ENCODE results near the gene RAP1GAP. TPM values are rescaled to one million over a fixed set of nuclear protein-coding genes. Genes with fewer than 3 reads are reported as not detected.

Gene RAP1GAP
- total RNA-seq, 3 donors from 2014 or later, result 0.32 to 7.2 (median 6.0) TPM

- H3K4me3 ChIP-seq, result no peak overlapping the region
- no peaks in the 10 kb centered on the region for H3K9me3 ChIP-seq
- peaks cover 10% of the 10 kb centered on the region for H3K36me3 ChIP-seq
- no peak for DNase-seq (ENCODE audit: low spot score in 2 of 2)
- TF ChIP-seq POLR2A (IDR thresholded peaks at IDR 0.05) (no peak), POLR2AphosphoS5 (IDR thresholded peaks at IDR 0.05) (no peak), CTCF (IDR thresholded peaks at IDR 0.05) (no peak)
- intact Hi-C loops (cut with DNase I; ENCODE audit: low total_unique reads), result no loop called here
- H3K27ac ChIP-seq, result no peak overlapping the region
- H3K27me3 ChIP-seq, result no peaks in the 10 kb centered on the region
- no peaks in the 10 kb centered on the region for H3K4me1 ChIP-seq
Measured at GRCh38 chr1:21687081-21687529, 17.9 kb upstream of the RAP1GAP start.

GRCh38 chr1:21685946-21686678 lies 17.0 kb upstream of the RAP1GAP start:
- Histone ChIP-seq H3K4me1 (no peaks in the 10 kb centered on the region), H3K27ac (no peak overlapping the region), H3K27me3 (no peaks in the 10 kb centered on the region), H3K36me3 (peaks cover 10% of the 10 kb centered on the region), H3K4me3 (no peak overlapping the region), H3K9me3 (no peaks in the 10 kb centered on the region)
- intact Hi-C loops (cut with DNase I; ENCODE audit: low total_unique reads), result no loop called here
- TF ChIP-seq POLR2AphosphoS5 (IDR thresholded peaks at IDR 0.05), result no peak
- no peak for TF ChIP-seq POLR2A (IDR thresholded peaks at IDR 0.05)
- no peak for TF ChIP-seq CTCF (IDR thresholded peaks at IDR 0.05)
- no peak for DNase-seq (ENCODE audit: low spot score in 2 of 2)

GRCh38 chr1:21681426-21681825 lies 12.3 kb upstream of the RAP1GAP start:
- Histone ChIP-seq H3K27ac (no peak overlapping the region), H3K4me3 (no peak overlapping the region), H3K9me3 (no peaks in the 10 kb centered on the region), H3K4me1 (no peaks in the 10 kb centered on the region), H3K36me3 (peaks cover under 1% of the 10 kb centered on the region), H3K27me3 (no peaks in the 10 kb centered on the region)
- DNase-seq (ENCODE audit: low spot score in 2 of 2), result no peak
- intact Hi-C loops (cut with DNase I; ENCODE audit: low total_unique reads), result no loop called here
- no peak for TF ChIP-seq POLR2AphosphoS5 (IDR thresholded peaks at IDR 0.05)
- no peak for TF ChIP-seq POLR2A (IDR thresholded peaks at IDR 0.05)
- TF ChIP-seq CTCF (IDR thresholded peaks at IDR 0.05), result no peak

GRCh38 chr1:21680918-21681317 lies 11.8 kb upstream of the RAP1GAP start:
- intact Hi-C loops (cut with DNase I; ENCODE audit: low total_unique reads), result no loop called here
- TF ChIP-seq CTCF (IDR thresholded peaks at IDR 0.05), result no peak
- no peak for TF ChIP-seq POLR2A (IDR thresholded peaks at IDR 0.05)
- no peak for TF ChIP-seq POLR2AphosphoS5 (IDR thresholded peaks at IDR 0.05)
- no peak for DNase-seq (ENCODE audit: low spot score in 2 of 2)
- Histone ChIP-seq H3K4me3 (no peak overlapping the region), H3K4me1 (no peaks in the 10 kb centered on the region), H3K27ac (no peak overlapping the region), H3K36me3 (no peaks in the 10 kb centered on the region), H3K9me3 (no peaks in the 10 kb centered on the region), H3K27me3 (no peaks in the 10 kb centered on the region)

- intact Hi-C loops (cut with DNase I; ENCODE audit: low total_unique reads), result no loop called here
Measured at GRCh38 chr1:21680381-21680780, 11.2 kb upstream of the RAP1GAP start.

More at GRCh38 chr1:21680381-21680780, 11.2 kb upstream of the RAP1GAP start:
- Histone ChIP-seq H3K36me3 (no peaks in the 10 kb centered on the region), H3K4me3 (no peak overlapping the region), H3K27ac (no peak overlapping the region), H3K27me3 (no peaks in the 10 kb centered on the region), H3K4me1 (no peaks in the 10 kb centered on the region), H3K9me3 (no peaks in the 10 kb centered on the region)
- no peak for DNase-seq (ENCODE audit: low spot score in 2 of 2)
- TF ChIP-seq POLR2AphosphoS5 (IDR thresholded peaks at IDR 0.05) (no peak), POLR2A (IDR thresholded peaks at IDR 0.05) (no peak), CTCF (IDR thresholded peaks at IDR 0.05) (no peak)
